Tibial nerve (tissue), 4 donors: Measurements from ENCODE around the gene KCNT1. TPM values are rescaled to one million over a fixed set of nuclear protein-coding genes. Genes with fewer than 3 reads are reported as not detected.

ENCODE experiments used
- DNase-seq, 2 donors: peaks; one replicate each; pipeline ENCODE4 v3.0.0-alpha.2; 2019; ENCODE audit warnings: low spot score in 2 of 2
- H3K27ac ChIP-seq, 4 donors: fragments of 200-600 bp; sonication (generic) in 3 of 4; one replicate each; pipeline ENCODE4 v1.5.1; 2017 to 2019; ENCODE audit warnings: mild to moderate bottlenecking in 1 of 4
- H3K27me3 ChIP-seq, 2 donors: fragments of 200-600 bp; sonication (generic) in 1 of 2; one replicate each; pipeline versions ENCODE4 v1.5.1 to v1.6.0; 2017 to 2019
- H3K36me3 ChIP-seq, 3 donors: fragments of 200-600 bp; sonication (generic); one replicate each; pipeline ENCODE4 v1.5.1; 2018 to 2019
- H3K4me1 ChIP-seq, 4 donors: fragments of 200-600 bp; sonication (generic) in 3 of 4; one replicate each; pipeline ENCODE4 v1.5.1; 2017 to 2019
- H3K4me3 ChIP-seq, 4 donors: fragments of 200-600 bp; sonication (generic) in 3 of 4; one replicate each; pipeline ENCODE4 v1.5.1; 2017 to 2019; ENCODE audit warnings: mild to moderate bottlenecking in 1 of 4, moderate library complexity in 1 of 4
- H3K9me3 ChIP-seq, 4 donors: fragments of 200-600 bp; sonication (generic) in 3 of 4; one replicate each; pipeline ENCODE4 v1.5.1; 2017 to 2019
- EP300 ChIP-seq, 2 donors: sonication (generic); formaldehyde crosslinking; IDR thresholded peaks; one replicate each; pipeline ENCODE4 v1.6.1; 2017; ENCODE audit warnings: antibody characterized with exemption in 2 of 2, mild to moderate bottlenecking in 1 of 2
- POLR2A ChIP-seq, 2 donors: fragments of 450-650 bp; IDR thresholded peaks; one replicate each; pipeline ENCODE4 v1.6.1; 2017; ENCODE audit warnings: antibody characterized with exemption in 2 of 2, mild to moderate bottlenecking in 2 of 2, moderate library complexity in 2 of 2
- WGBS, 2 donors: methylation state at CpG; one replicate each; pipeline ENCODE4 v1.1.5; 2018; 5-methylcytosine and 5-hydroxymethylcytosine counted together
- total RNA-seq, 4 donors: library from RNA; depleted of rRNA; stranded (reverse); fragments of >200 nt; gene quantifications; one replicate each; pipeline ENCODE4 v1.1.0, GENCODE V29; 2016
- TF ChIP-seq, protein P1 (sequence below), 5 experiments: fragments of 200-600 bp in 3 of 5; fragments of 450-650 bp in 2 of 5; sonication (generic) in 3 of 5; IDR thresholded peaks; one replicate each; pipeline ENCODE4 v1.5.1; 2016 to 2019; ENCODE audit warnings: antibody characterized with exemption in 5 of 5, mild to moderate bottlenecking in 3 of 5, moderate library complexity in 2 of 5

The KCNT1 gene
- total RNA-seq, 4 donors from 2014 or later: under 0.01 to 0.39 TPM; not detected in 2

GRCh38 chr9:135708164-135708563, 6.2 kb downstream of the KCNT1 start:
- H3K4me1 ChIP-seq: peaks cover 0 to 11% (median 0%) of the 10 kb centered on the region in 4 donors
- 82 to 87% methylated on average over 4 of the region's 4 CpGs for WGBS, 2 donors
- DNase-seq: no peak
- no peak overlapping the region for H3K4me3 ChIP-seq
- peaks cover 0 to 80% of the 10 kb centered on the region in 2 donors for H3K27me3 ChIP-seq
- H3K9me3 ChIP-seq: no peaks in the 10 kb centered on the region
- no peak overlapping the region for H3K27ac ChIP-seq
- H3K36me3 ChIP-seq: no peaks in the 10 kb centered on the region
- TF ChIP-seq, protein P1, sequence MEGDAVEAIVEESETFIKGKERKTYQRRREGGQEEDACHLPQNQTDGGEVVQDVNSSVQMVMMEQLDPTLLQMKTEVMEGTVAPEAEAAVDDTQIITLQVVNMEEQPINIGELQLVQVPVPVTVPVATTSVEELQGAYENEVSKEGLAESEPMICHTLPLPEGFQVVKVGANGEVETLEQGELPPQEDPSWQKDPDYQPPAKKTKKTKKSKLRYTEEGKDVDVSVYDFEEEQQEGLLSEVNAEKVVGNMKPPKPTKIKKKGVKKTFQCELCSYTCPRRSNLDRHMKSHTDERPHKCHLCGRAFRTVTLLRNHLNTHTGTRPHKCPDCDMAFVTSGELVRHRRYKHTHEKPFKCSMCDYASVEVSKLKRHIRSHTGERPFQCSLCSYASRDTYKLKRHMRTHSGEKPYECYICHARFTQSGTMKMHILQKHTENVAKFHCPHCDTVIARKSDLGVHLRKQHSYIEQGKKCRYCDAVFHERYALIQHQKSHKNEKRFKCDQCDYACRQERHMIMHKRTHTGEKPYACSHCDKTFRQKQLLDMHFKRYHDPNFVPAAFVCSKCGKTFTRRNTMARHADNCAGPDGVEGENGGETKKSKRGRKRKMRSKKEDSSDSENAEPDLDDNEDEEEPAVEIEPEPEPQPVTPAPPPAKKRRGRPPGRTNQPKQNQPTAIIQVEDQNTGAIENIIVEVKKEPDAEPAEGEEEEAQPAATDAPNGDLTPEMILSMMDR (IDR thresholded peaks at IDR 0.05): no peak
- no peak for TF ChIP-seq POLR2A (IDR thresholded peaks at IDR 0.05)
- no peak for TF ChIP-seq EP300 (IDR thresholded peaks at IDR 0.05)

DNA sequence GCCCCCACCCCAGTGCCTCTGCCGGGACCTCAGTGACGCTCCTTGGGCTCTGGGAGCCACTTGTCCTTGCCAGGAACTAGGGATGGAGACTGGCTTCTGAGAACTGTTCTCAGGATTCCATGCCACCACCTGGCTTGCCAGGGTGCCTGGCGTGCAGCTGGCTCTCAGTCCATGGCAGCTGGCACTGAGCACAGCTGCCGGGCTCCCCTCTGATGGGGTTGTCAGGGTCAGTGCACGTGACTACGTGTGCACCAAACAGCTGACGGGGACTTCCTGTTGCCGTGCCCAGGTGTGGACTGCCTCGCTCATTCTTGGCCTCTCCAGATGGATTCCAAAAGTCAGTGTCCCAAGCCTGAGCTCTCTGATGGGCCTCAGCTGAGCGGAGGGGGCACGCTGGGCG, 9.4 kb downstream of the KCNT1 start:
- TF ChIP-seq, protein P1 (IDR thresholded peaks at IDR 0.05): no peak
- TF ChIP-seq POLR2A (IDR thresholded peaks at IDR 0.05): no peak
- no peak for TF ChIP-seq EP300 (IDR thresholded peaks at IDR 0.05)
- DNase-seq: no peak
- H3K27ac ChIP-seq: no peak overlapping the region
- no peak overlapping the region for H3K4me3 ChIP-seq
- 81 to 82% methylated on average over 2 to 12 of the region's 12 CpGs for WGBS, 2 donors
- H3K4me1 ChIP-seq: peaks cover 0 to 10% (median 0%) of the 10 kb centered on the region in 4 donors
- H3K27me3 ChIP-seq: peaks cover 3 to 75% of the 10 kb centered on the region in 2 donors
- no peaks in the 10 kb centered on the region for H3K36me3 ChIP-seq
- no peaks in the 10 kb centered on the region for H3K9me3 ChIP-seq

- Histone ChIP-seq H3K27ac (no peak overlapping the region), H3K27me3 (peaks cover 3 to 75% of the 10 kb centered on the region in 2 donors), H3K4me3 (no peak overlapping the region), H3K9me3 (no peaks in the 10 kb centered on the region), H3K36me3 (no peaks in the 10 kb centered on the region), H3K4me1 (peaks cover 0 to 10% (median 0%) of the 10 kb centered on the region in 4 donors)
- TF ChIP-seq POLR2A (IDR thresholded peaks at IDR 0.05) (no peak), EP300 (IDR thresholded peaks at IDR 0.05) (no peak)
- TF ChIP-seq, protein P1 (IDR thresholded peaks at IDR 0.05): no peak
- WGBS, 2 donors: 88 to 91% methylated on average over 9 to 10 of the region's 10 CpGs
- no peak for DNase-seq
Observed at GRCh38 chr9:135711881-135712280, 9.9 kb downstream of the KCNT1 start.

GRCh38 chr9:135712613-135713295, 10.8 kb downstream of the KCNT1 start:
- Histone ChIP-seq H3K4me3 (no peak overlapping the region), H3K27me3 (peaks cover 3 to 75% of the 10 kb centered on the region in 2 donors), H3K4me1 (peaks cover 0 to 2% (median 0%) of the 10 kb centered on the region in 4 donors), H3K27ac (no peak overlapping the region), H3K9me3 (no peaks in the 10 kb centered on the region), H3K36me3 (no peaks in the 10 kb centered on the region)
- TF ChIP-seq EP300 (IDR thresholded peaks at IDR 0.05): no peak
- no peak for DNase-seq
- WGBS, 2 donors: 37 to 39% methylated on average over 12 to 15 of the region's 16 CpGs

- TF ChIP-seq POLR2A (IDR thresholded peaks at IDR 0.05) (no peak), EP300 (IDR thresholded peaks at IDR 0.05) (no peak)
- TF ChIP-seq, protein P1 (IDR thresholded peaks at IDR 0.05): no peak
- no peaks in the 10 kb centered on the region for H3K9me3 ChIP-seq
- no peaks in the 10 kb centered on the region for H3K4me1 ChIP-seq
- H3K4me3 ChIP-seq: no peak overlapping the region
- peaks cover 3 to 76% of the 10 kb centered on the region in 2 donors for H3K27me3 ChIP-seq
- no peak overlapping the region for H3K27ac ChIP-seq
- no peak for DNase-seq
- 21 to 32% methylated on average over 6 to 8 of the region's 103 CpGs for WGBS, 2 donors
- no peaks in the 10 kb centered on the region for H3K36me3 ChIP-seq
Observed at GRCh38 chr9:135714242-135715055, 12.5 kb downstream of the KCNT1 start.
